Measurements from ENCODE around the gene CRISPLD2. TPM values are rescaled to one million over a fixed set of nuclear protein-coding genes. Genes with fewer than 3 reads are reported as not detected.

Gene CRISPLD2
- total and polyA plus RNA-seq, 10 donors: 7.9 to 271 (median 75.5) TPM

GRCh38 chr16:84898447-84898846 lies 78.7 kb downstream of the CRISPLD2 start:
- peaks cover 0 to 49% (median 6%) of the 10 kb centered on the region in 6 donors for H3K4me1 ChIP-seq
- no peaks in the 10 kb centered on the region for H3K9me3 ChIP-seq
- 29 to 64% (median 42%) methylated on average over 2 of the region's 2 CpGs for WGBS, 5 donors
- peak; percentile 68 for DNase-seq
- H3K27me3 ChIP-seq (replicated peaks in 1 of 7): peaks cover 0 to 11% (median 0%) of the 10 kb centered on the region in 7 donors
- intact Hi-C loops (cut with DNase I; ENCODE audit: low total_unique reads): no loop called here
- TF ChIP-seq POLR2AphosphoS5 (IDR thresholded peaks at IDR 0.05) (no peak), POLR2A (IDR thresholded peaks at IDR 0.05) (no peak), CTCF (IDR thresholded peaks at IDR 0.05 in 8 of 11, conservative IDR thresholded peaks at IDR 0.05 in 3 of 11) (no peak)
- peak overlapping the region in 7 of 8 donors; percentile 63 to 95 (median 87) for H3K27ac ChIP-seq
- peaks cover 0 to 62% (median 0%) of the 10 kb centered on the region in 6 donors for H3K36me3 ChIP-seq
- peak overlapping the region in 1 of 8 donors; percentile 21 for H3K4me3 ChIP-seq

DNA sequence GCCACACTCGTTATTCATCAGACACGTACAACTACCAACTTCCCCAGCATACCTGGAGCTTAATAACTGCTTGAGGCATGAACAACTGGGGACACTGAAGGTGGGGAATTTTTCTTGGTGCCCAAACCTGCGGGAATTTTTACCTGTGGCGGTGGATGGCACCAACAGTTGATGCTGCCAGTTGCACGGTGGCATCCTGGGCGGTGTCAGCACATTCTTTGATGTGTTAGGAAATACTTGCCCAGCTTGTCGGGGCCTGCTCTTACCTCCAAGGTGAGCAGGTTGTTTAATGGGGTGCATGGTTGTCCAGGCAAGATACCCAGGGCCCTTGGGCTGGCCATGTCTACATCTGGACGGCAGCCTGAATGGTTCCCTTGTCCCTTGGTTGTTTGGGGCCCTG lies 79.6 kb downstream of the CRISPLD2 start:
- H3K4me1 ChIP-seq: peaks cover 0 to 39% (median 5%) of the 10 kb centered on the region in 6 donors
- peaks cover 0 to 9% (median 0%) of the 10 kb centered on the region in 7 donors for H3K27me3 ChIP-seq (replicated peaks in 1 of 7)
- peaks cover 0 to 65% (median 0%) of the 10 kb centered on the region in 6 donors for H3K36me3 ChIP-seq
- TF ChIP-seq POLR2A (IDR thresholded peaks at IDR 0.05): no peak
- no peak for TF ChIP-seq CTCF (IDR thresholded peaks at IDR 0.05 in 8 of 11, conservative IDR thresholded peaks at IDR 0.05 in 3 of 11)
- no peak for TF ChIP-seq POLR2AphosphoS5 (IDR thresholded peaks at IDR 0.05)
- DNase-seq: no peak
- H3K4me3 ChIP-seq: no peak overlapping the region
- WGBS, 5 donors: 83 to 89% (median 85%) methylated on average over 7 to 8 of the region's 8 CpGs
- H3K27ac ChIP-seq: peak overlapping the region in 4 of 8 donors; percentile 79 to 95 (median 92)
- no peaks in the 10 kb centered on the region for H3K9me3 ChIP-seq
- intact Hi-C loops (cut with DNase I; ENCODE audit: low total_unique reads): no loop called here

GRCh38 chr16:84905965-84906460 lies 86.2 kb downstream of the CRISPLD2 start:
- H3K9me3 ChIP-seq: no peaks in the 10 kb centered on the region
- TF ChIP-seq CTCF (IDR thresholded peaks at IDR 0.05 in 8 of 11, conservative IDR thresholded peaks at IDR 0.05 in 3 of 11) (no peak), POLR2A (IDR thresholded peaks at IDR 0.05) (no peak), POLR2AphosphoS5 (IDR thresholded peaks at IDR 0.05) (no peak)
- peaks cover 0 to 47% (median 0%) of the 10 kb centered on the region in 6 donors for H3K36me3 ChIP-seq
- peaks cover 0 to 53% (median 16%) of the 10 kb centered on the region in 6 donors for H3K4me1 ChIP-seq
- no peak overlapping the region for H3K4me3 ChIP-seq
- no peaks in the 10 kb centered on the region for H3K27me3 ChIP-seq (replicated peaks in 1 of 7)
- DNase-seq: no peak
- 87 to 92% (median 90%) methylated on average over 9 of the region's 9 CpGs for WGBS, 5 donors
- H3K27ac ChIP-seq: peak overlapping the region in 3 of 8 donors; percentile 50 to 95 (median 89)
- intact Hi-C loops (cut with DNase I; ENCODE audit: low total_unique reads): no loop called here

GRCh38 chr16:84907051-84907450 lies 87.3 kb downstream of the CRISPLD2 start:
- TF ChIP-seq POLR2AphosphoS5 (IDR thresholded peaks at IDR 0.05) (no peak), CTCF (IDR thresholded peaks at IDR 0.05 in 8 of 11, conservative IDR thresholded peaks at IDR 0.05 in 3 of 11) (no peak), POLR2A (IDR thresholded peaks at IDR 0.05) (no peak)
- 84 to 90% (median 89%) methylated on average over 13 of the region's 13 CpGs for WGBS, 5 donors
- Histone ChIP-seq H3K9me3 (no peaks in the 10 kb centered on the region), H3K4me3 (no peak overlapping the region), H3K36me3 (peaks cover 0 to 44% (median 0%) of the 10 kb centered on the region in 6 donors), H3K4me1 (peaks cover 0 to 63% (median 22%) of the 10 kb centered on the region in 6 donors), H3K27ac (peak overlapping the region; percentile 4 to 95 (median 43)), H3K27me3 (replicated peaks in 1 of 7) (no peaks in the 10 kb centered on the region)
- intact Hi-C loops (cut with DNase I; ENCODE audit: low total_unique reads): no loop called here
- DNase-seq: peak; percentile 50

Data from spleen (tissue), 11 donors.